GM18505 (cell line): ENCODE data around the gene ROBO3.

Experiments used
- ATAC-seq: cut with Tn5 transposase; IDR thresholded peaks from one replicate; pipeline ENCODE4 v1.9.1; 2021; ENCODE audit not compliant: unreplicated experiment
- POLR2A ChIP-seq: IDR thresholded peaks from 4 replicates; pipeline ENCODE4 v1.6.1; 2011; ENCODE audit warnings: borderline replicate concordance; ENCODE audit not compliant: insufficient read depth, insufficient read length; ENCODE audit errors: extremely low read depth

ROBO3 gene

DNA sequence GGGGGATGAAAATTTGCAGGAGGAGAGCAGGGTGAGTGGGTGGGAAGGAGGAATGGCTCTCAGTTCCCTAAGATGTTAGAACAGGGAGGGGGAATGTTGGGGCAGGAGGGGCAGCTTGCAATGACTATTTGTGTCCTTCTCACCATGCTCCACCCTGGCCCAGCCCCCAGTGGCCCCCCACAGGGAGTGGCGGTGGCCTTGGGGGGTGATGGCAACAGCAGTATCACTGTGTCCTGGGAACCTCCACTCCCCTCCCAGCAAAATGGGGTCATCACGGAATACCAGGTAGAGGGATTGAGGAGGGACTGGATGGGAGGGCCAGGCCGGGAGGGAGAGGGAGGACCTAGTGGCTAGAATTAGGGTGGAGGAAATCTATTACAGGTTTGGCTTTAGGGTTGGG, 10.2 kb downstream of the ROBO3 start:
- no peak for TF ChIP-seq POLR2A
- no peak for ATAC-seq

DNA sequence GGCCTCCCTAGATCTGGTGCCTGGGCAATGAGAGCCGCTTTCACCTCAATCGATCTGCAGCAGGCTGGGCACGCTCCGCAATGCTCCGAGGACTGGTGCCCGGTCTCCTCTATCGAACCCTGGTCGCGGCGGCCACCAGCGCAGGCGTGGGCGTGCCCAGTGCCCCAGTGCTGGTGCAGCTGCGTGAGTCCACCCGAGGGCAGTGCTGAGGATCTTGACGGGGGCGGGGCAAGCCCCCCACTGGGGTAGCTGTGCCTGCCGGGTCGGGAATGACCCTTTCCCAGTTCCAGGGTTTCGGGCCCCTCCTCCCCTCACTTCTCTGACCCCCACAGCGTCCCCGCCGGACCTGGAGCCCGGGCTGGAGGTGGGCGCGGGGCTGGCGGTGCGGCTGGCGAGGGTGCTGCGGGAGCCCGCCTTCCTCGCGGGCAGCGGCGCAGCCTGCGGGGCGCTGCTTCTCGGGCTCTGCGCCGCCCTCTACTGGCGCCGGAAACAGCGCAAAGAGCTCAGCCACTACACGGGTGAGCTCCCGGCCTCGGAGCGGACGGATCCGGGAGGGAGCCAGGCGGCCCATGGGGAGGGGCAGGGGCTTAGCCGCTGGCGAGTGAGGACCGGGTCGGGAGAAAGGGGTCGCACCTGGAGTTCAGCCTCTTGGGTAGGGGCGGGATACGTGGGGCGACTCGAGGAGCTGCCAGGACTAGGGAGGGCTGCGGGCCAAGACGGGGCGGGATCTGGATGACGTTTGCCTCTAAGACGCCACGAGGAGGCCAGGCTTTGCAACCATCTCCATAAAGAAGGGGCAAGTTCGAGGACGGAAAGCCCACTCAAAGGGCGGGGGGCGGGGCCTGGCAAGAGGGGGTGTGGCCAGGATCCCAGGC, 10.9 kb downstream of the ROBO3 start:
- peak; percentile 39 for TF ChIP-seq POLR2A
- ATAC-seq, result peak; percentile 88

DNA sequence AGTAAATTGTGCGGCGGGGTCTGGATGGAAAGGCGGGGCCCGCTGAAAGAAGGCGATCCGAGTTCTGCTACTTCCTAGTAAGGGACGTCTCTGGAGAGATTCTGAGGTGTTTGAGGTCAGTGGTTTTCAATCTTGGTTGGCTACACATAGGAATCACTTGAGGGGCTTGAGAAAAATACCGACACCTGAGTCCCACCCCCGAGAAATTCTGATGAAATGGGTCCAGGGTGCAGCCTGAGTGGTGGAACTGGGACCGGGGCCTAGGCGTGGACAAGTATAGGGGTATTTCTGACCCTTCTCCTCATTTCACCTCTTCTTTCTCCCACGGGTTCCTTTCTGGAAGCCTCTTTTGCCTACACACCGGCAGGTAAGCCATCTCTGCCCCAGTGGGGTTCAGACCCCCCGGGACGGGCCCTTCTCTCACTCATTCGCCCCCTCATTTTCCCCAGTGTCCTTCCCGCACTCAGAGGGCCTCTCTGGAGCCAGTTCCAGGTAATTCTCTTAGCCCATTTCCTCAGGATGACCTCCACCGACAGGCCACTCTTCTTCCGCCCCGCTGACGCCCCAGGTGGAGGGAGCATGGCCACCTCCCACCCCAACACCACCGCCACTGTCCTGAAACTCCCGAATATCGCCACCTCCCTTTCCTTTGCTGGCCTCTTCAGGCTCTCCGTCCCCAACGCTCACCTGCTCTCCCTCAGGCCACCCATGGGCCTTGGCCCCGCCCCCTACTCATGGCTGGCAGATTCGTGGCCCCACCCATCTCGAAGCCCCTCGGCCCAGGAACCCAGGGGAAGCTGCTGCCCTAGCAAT, 11.8 kb downstream of the ROBO3 start:
- no peak for ATAC-seq
- TF ChIP-seq POLR2A, result no peak

DNA sequence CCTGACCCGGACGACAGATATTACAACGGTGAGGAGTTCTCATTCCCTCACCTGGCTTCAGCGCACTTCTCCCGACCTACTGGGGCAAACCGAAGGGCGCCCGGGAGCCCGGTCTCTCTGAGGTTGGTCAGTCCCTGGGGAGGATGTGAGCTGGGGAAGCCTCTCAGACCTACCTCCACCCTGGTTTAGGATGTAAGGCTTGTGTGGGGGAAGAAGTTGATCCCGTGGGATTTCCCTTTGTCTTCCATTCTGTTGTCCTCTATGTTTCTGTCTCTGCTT, 12.3 kb downstream of the ROBO3 start:
- no peak for ATAC-seq
- TF ChIP-seq POLR2A, result no peak

DNA sequence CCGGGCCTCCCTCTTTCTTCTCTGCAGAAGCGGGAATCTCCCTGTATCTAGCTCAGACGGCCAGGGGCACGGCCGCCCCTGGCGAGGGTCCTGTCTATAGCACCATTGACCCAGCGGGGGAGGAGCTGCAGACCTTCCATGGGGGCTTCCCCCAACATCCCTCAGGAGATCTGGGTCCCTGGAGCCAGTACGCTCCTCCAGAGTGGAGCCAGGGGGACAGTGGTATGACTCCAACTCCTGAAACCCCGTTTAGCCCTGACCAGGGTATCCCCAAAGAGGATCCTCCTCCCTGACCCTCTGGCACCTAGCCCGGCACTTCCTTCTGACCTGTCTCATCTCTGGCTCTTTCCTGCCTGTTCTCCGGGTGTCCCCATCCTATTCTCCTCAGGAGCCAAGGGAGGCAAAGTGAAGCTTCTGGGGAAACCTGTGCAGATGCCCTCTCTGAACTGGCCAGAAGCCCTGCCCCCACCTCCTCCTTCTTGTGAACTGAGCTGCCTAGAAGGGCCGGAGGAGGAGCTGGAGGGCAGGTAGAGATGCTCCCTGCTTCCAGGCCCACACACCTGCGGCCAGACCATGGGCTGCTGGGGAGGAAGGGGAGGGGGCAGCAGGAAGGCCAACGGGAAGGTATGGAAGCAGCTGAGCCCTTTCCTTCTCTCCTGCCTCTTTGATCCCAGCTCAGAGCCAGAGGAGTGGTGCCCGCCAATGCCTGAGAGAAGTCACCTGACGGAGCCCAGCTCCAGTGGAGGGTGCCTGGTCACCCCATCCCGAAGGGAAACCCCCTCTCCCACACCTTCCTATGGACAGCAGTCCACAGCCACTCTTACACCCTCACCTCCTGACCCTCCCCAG, 12.9 kb downstream of the ROBO3 start:
- no peak for TF ChIP-seq POLR2A
- no peak for ATAC-seq

DNA sequence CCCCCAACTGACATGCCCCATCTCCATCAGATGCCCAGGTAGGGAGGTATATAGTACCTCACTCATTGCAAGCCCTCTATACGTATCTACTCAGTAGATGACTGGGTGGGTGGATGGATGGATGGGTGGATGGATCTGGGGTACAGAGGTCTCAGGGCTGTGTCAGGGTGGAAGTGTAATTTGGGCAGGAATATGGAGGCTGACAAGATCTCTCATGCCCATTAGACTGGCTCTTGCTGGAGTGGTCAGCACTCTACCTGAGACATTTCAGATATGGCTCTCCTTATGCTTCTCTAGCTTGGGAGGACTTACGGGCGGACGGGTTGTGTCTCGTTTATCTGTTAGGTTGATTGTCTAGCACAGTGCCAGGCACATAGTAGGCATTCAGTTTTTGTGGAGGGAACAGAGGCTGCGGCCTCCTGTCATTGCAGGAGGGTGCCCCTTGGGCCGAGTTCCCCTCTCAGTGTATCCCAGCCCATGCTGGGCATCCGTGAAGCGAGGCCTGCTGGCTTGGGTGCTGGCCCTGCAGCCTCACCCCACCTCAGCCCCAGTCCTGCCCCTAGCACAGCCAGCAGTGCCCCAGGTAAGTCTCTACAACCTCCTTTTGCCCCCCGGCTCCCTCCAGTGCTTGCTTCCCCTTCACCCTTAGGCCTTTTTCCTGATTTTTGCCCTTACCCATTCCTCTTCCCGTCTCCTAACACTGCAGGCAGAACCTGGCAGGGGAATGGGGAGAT, 13.7 kb downstream of the ROBO3 start:
- no peak for TF ChIP-seq POLR2A
- ATAC-seq, result no peak

DNA sequence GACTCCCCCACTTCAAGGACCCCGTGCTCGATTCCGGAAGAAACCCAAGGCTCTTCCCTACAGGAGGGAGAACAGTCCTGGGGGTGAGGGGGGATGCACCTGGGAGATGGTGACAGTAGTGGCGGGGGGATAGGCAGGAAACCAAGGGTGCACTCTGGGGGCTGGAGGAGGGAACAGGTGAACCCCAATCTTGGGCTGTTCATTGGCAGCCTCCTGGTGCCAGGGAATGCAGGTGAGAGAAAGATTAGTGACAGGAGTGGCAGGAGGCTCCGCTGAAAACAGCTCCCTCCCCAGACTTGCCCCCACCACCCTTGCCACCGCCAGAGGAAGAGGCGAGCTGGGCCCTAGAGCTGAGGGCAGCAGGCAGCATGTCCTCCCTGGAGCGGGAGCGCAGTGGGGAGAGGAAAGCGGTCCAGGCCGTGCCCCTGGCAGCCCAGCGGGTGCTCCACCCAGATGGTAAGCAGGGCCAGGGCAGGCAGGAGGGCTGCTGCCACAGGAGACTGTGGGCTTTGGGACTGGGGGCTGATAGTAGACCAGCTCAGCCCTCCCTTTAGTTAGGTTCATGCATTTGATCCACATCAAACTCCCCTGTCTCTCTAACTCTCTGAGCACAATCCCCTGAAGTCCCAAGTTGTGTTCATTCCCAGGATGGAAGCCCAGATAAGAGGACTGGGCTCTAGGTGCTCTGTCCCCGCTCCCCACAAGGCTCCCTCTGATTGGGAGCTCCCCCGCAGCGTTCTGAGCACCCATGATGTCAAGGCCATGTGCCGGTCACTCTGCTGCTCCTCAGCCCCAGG, 14.5 kb downstream of the ROBO3 start:
- no peak for ATAC-seq
- no peak for TF ChIP-seq POLR2A

DNA sequence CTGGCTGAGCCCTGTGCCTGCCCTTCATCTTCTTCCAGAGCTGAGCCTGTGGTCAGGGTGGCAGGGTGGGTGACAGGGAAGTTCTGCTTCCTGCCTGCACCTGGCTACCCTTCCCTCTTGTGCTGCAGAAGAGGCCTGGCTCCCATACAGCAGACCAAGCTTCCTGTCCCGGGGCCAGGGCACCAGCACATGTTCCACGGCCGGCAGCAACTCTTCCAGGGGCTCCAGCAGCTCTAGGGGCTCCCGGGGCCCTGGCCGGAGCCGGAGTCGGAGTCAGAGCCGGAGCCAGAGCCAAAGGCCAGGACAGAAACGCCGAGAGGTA, 15.0 kb downstream of the ROBO3 start:
- TF ChIP-seq POLR2A, result no peak
- no peak for ATAC-seq

DNA sequence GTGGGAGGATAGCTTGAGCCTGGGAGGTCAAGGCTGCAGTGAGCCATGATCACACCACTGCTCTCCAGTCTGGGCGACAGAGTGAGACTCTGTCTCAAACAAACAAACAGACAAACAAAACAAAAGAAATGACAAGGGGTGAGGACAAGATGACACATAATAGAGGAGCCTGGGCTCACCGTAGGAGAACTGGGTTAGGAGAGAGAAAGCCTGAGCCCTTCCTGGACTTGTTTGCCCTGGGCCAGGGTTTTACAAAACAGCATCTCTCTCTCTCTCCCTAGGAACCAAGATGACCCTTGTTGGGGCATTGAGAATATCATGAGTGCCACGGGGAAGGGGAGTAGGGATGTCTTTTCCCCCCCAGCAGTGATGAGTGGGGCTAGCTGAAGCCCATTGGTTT, 15.7 kb downstream of the ROBO3 start:
- no peak for ATAC-seq
- no peak for TF ChIP-seq POLR2A

DNA sequence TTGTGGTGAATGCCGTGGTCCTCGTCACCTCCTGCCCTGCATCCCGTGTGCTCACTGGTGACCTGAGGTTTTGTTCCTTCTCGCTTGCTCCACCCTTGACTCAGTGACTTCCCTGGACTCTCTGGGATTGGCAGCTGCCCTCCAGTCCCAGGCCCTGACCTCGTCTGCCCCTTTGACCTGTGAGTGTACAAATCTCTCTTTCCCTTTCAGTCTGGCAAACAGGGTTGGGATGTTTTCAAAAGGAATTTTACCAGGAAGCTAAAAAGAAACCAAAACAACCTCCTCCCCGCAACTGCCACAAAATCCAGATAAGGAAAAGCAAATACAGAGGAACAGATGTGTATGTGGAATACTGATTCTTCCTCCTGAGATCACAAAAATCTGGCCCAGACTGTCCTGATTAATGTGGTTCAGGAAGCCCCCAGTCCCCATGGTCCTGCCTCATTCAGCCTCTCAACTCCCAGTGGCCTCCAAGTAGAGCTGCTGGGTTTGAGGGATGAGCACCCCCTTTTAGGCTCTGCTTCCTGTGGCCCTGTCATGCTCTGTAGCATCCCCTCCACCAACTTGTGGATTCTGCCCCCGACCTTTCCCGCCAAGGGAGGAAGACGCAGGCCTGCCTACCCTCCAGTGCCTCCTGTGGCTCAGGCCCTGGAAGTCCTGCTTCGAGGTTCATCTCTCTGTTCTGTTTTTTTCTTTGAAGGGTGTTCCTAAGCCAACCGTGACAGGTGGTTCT, 17.3 kb downstream of the ROBO3 start:
- ATAC-seq, result no peak
- no peak for TF ChIP-seq POLR2A

DNA sequence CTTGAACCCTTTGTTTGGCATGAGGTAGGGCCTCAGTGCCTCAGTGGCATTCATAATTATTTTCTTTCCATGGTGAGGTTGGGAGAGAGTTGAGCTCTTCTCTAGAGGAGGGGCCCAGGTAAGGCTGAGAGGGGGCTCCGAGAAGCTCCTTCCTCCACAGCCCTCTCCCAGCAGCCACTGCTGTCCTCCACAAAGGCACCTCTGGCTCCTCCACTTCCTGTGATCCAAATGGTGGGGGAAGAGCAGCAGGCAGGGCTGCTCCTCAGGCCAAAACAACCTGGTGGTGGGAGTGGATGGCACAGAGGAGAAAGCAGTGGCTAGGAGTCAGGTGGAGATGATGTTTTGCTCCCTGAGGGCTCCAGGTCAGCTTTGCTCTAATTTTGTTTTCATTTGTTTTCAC, 19.1 kb downstream of the ROBO3 start:
- no peak for TF ChIP-seq POLR2A
- ATAC-seq, result no peak
